Smooth muscle cell (in vitro differentiated cells): Measurements from ENCODE around the gene MAP4K1. TPM values are rescaled to one million over a fixed set of nuclear protein-coding genes. Genes with fewer than 3 reads are reported as not detected.

Experiments used
- DNase-seq: peaks from one replicate; lab custom pipeline; 2025; ENCODE audit not compliant: unreplicated experiment; lab: John Stamatoyannopoulos, UW
- H2AFZ ChIP-seq: fragments of 200-600 bp; sonication (generic); 2 replicates; pipeline ENCODE4 v1.6.0; 2016; ENCODE audit warnings: antibody characterized with exemption, low read depth, mild to moderate bottlenecking
- H3F3A ChIP-seq: fragments of 200-600 bp; sonication (generic); 2 replicates; pipeline ENCODE4 v1.6.0; 2017; ENCODE audit warnings: antibody characterized with exemption, low read depth
- H3K27ac ChIP-seq: fragments of 200-600 bp; sonication (generic); 2 replicates; pipeline ENCODE4 v1.5.1; 2016; ENCODE audit warnings: low read depth, mild to moderate bottlenecking
- H3K27me3 ChIP-seq: fragments of 200-600 bp; sonication (generic); 2 replicates; pipeline ENCODE4 v1.6.1; 2016; ENCODE audit warnings: low read depth, mild to moderate bottlenecking
- H3K36me3 ChIP-seq: fragments of 200-600 bp; sonication (generic); 2 replicates; pipeline ENCODE4 v1.5.1; 2016; ENCODE audit warnings: low read depth
- H3K4me1 ChIP-seq: fragments of 200-600 bp; sonication (generic); 2 replicates; pipeline ENCODE4 v1.5.1; 2016; ENCODE audit warnings: low read depth
- H3K4me2 ChIP-seq: fragments of 200-600 bp; sonication (generic); 2 replicates; pipeline ENCODE4 v1.6.0; 2016; ENCODE audit warnings: mild to moderate bottlenecking
- H3K4me3 ChIP-seq: fragments of 200-600 bp; sonication (generic); 2 replicates; pipeline ENCODE4 v1.5.1; 2016; ENCODE audit warnings: mild to moderate bottlenecking
- H3K79me2 ChIP-seq: fragments of 200-600 bp; sonication (generic); 2 replicates; pipeline ENCODE4 v1.6.0; 2016; ENCODE audit warnings: low read depth, mild to moderate bottlenecking
- H3K9ac ChIP-seq: fragments of 200-600 bp; sonication (generic); 2 replicates; pipeline ENCODE4 v1.6.0; 2016; ENCODE audit warnings: low read depth
- H3K9me3 ChIP-seq: fragments of 200-600 bp; sonication (generic); replicated peaks from 2 replicates; pipeline ENCODE4 v1.5.1; 2016; ENCODE audit warnings: low read depth
- H4K20me1 ChIP-seq: fragments of 200-600 bp; sonication (generic); 2 replicates; pipeline ENCODE4 v1.6.0; 2016; ENCODE audit warnings: low read depth
- CTCF ChIP-seq: fragments of 200-600 bp; sonication (generic); IDR thresholded peaks from 2 replicates; pipeline ENCODE4 v1.5.1; 2017; ENCODE audit warnings: borderline replicate concordance, mild to moderate bottlenecking, antibody characterized with exemption; ENCODE audit not compliant: insufficient read depth, poor library complexity, severe bottlenecking
- WGBS: methylation state at CpG from one replicate; pipeline ENCODE4 v1.1.7; 2016; ENCODE audit warnings: low lambda C conversion rate; 5-methylcytosine and 5-hydroxymethylcytosine counted together
- polyA plus RNA-seq: library from polyadenylated mRNA; unstranded; fragments of >200 nt; fragmentation: Nextera tagmentation; extraction: Ambion mirVana; gene quantifications from 2 replicates; pipeline ENCODE4 v1.2.1, GENCODE V29; 2016
- total RNA-seq: library from RNA; depleted of rRNA; stranded (reverse); fragments of >200 nt; gene quantifications from 2 replicates; pipeline ENCODE4 v1.2.3, GENCODE V29; 2014

Gene MAP4K1
- total and polyA plus RNA-seq, 2 experiments from 2014 or later, result 0.22 to 0.91 TPM

GRCh38 chr19:38599722-38600121 lies 18.0 kb downstream of the MAP4K1 start:
- H3K4me1 ChIP-seq, result peaks cover 3% of the 10 kb centered on the region
- 91% methylated on average over 11 of the region's 11 CpGs for WGBS
- no peak for DNase-seq
- H3K9ac ChIP-seq, result no peak overlapping the region
- no peak overlapping the region for H3K4me3 ChIP-seq
- no peaks in the 10 kb centered on the region for H3F3A ChIP-seq
- no peak overlapping the region for H3K4me2 ChIP-seq
- no peaks in the 10 kb centered on the region for H3K36me3 ChIP-seq
- H3K27me3 ChIP-seq, result peaks cover 13% of the 10 kb centered on the region
- no peaks in the 10 kb centered on the region for H3K9me3 ChIP-seq
- H3K27ac ChIP-seq, result no peak overlapping the region
- H3K79me2 ChIP-seq, result no peaks in the 10 kb centered on the region
- TF ChIP-seq CTCF, result no peak
- no peaks in the 10 kb centered on the region for H4K20me1 ChIP-seq
- H2AFZ ChIP-seq, result no peak overlapping the region

GRCh38 chr19:38597075-38597474 lies 20.7 kb downstream of the MAP4K1 start:
- no peak for TF ChIP-seq CTCF
- H3K4me1 ChIP-seq, result peaks cover 3% of the 10 kb centered on the region
- no peaks in the 10 kb centered on the region for H3K9me3 ChIP-seq
- H3K9ac ChIP-seq, result no peak overlapping the region
- H3K79me2 ChIP-seq, result no peaks in the 10 kb centered on the region
- WGBS, result 86% methylated on average over 11 of the region's 11 CpGs
- H3K27ac ChIP-seq, result no peak overlapping the region
- DNase-seq, result no peak
- H3F3A ChIP-seq, result no peaks in the 10 kb centered on the region
- H3K27me3 ChIP-seq, result peaks cover 13% of the 10 kb centered on the region
- no peak overlapping the region for H2AFZ ChIP-seq
- no peak overlapping the region for H3K4me2 ChIP-seq
- no peak overlapping the region for H3K4me3 ChIP-seq
- H3K36me3 ChIP-seq, result no peaks in the 10 kb centered on the region
- no peaks in the 10 kb centered on the region for H4K20me1 ChIP-seq

GRCh38 chr19:38596057-38596981 lies 21.4 kb downstream of the MAP4K1 start:
- no peaks in the 10 kb centered on the region for H4K20me1 ChIP-seq

More at GRCh38 chr19:38596057-38596981, 21.4 kb downstream of the MAP4K1 start:
- no peak overlapping the region for H3K4me3 ChIP-seq
- no peaks in the 10 kb centered on the region for H3K79me2 ChIP-seq
- H3K4me1 ChIP-seq, result peaks cover 3% of the 10 kb centered on the region
- no peak overlapping the region for H3K27ac ChIP-seq
- TF ChIP-seq CTCF, result no peak
- H3K4me2 ChIP-seq, result peak overlapping the region; percentile 69
- peaks cover 13% of the 10 kb centered on the region for H3K27me3 ChIP-seq
- no peaks in the 10 kb centered on the region for H3K9me3 ChIP-seq
- H3K36me3 ChIP-seq, result no peaks in the 10 kb centered on the region
- H3F3A ChIP-seq, result no peaks in the 10 kb centered on the region
- DNase-seq, result no peak
- no peak overlapping the region for H2AFZ ChIP-seq
- H3K9ac ChIP-seq, result no peak overlapping the region
- WGBS, result 4% methylated on average over 53 of the region's 55 CpGs
